ENCODE results near the gene DBF4.

Gene DBF4

GRCh38 chr7:87837597-87837996 lies 38.7 kb upstream of the DBF4 start:
- Histone ChIP-seq H3K4me1 (ENCODE audit: control insufficient read depth, low read length) (no peaks in the 10 kb centered on the region), H3K27ac (ENCODE audit: low read depth, low read length) (no peak overlapping the region), H3F3A (ENCODE audit: control insufficient read depth, insufficient read depth) (0 out of 2 replicates have a peak, but pooled peaks cover 4% of the 10 kb centered on the region), H3K79me2 (ENCODE audit: control insufficient read depth, low read length) (no peaks in the 10 kb centered on the region), H3K36me3 (ENCODE audit: control insufficient read depth, low read length) (peaks cover 36% of the 10 kb centered on the region), H3K9me3 (ENCODE audit: control insufficient read depth, insufficient read depth, low read length) (no peaks in the 10 kb centered on the region), H3K9me2 (replicated peaks; ENCODE audit: control insufficient read depth, low read length) (no peaks in the 10 kb centered on the region), H3K4me2 (ENCODE audit: low read length) (no peak overlapping the region), H4K20me1 (ENCODE audit: control insufficient read depth, insufficient read depth, low read depth, low read length) (no peaks in the 10 kb centered on the region), H3K4me3 (ENCODE audit: low read length) (no peak overlapping the region), H3K27me3 (ENCODE audit: control insufficient read depth, low read length) (no peaks in the 10 kb centered on the region)
- TF ChIP-seq CTCF (IDR thresholded peaks at IDR 0.05; ENCODE audit: low read depth, low read length, poor library complexity, severe bottlenecking) (no peak), EZH2phosphoT487 (IDR thresholded peaks at IDR 0.05; ENCODE audit: borderline replicate concordance, low read length) (no peak)

- H3K27ac ChIP-seq (ENCODE audit: low read depth, low read length) = no peak overlapping the region
- H3K4me3 ChIP-seq (ENCODE audit: low read length) = no peak overlapping the region
- no peak for TF ChIP-seq EZH2phosphoT487 (IDR thresholded peaks at IDR 0.05; ENCODE audit: borderline replicate concordance, low read length)
- TF ChIP-seq CTCF (IDR thresholded peaks at IDR 0.05; ENCODE audit: low read depth, low read length, poor library complexity, severe bottlenecking) = no peak
- no peaks in the 10 kb centered on the region for H3K9me2 ChIP-seq (replicated peaks; ENCODE audit: control insufficient read depth, low read length)
- H3K27me3 ChIP-seq (ENCODE audit: control insufficient read depth, low read length) = no peaks in the 10 kb centered on the region
- peaks cover 70% of the 10 kb centered on the region for H3K36me3 ChIP-seq (ENCODE audit: control insufficient read depth, low read length)
- no peak overlapping the region for H3K4me2 ChIP-seq (ENCODE audit: low read length)
- H3K79me2 ChIP-seq (ENCODE audit: control insufficient read depth, low read length) = peaks cover 5% of the 10 kb centered on the region; the same call in 1 of the 2 replicates
- H3F3A ChIP-seq (ENCODE audit: control insufficient read depth, insufficient read depth) = 0 out of 2 replicates have a peak, but pooled peaks cover 2% of the 10 kb centered on the region
- H3K4me1 ChIP-seq (ENCODE audit: control insufficient read depth, low read length) = peaks cover 22% of the 10 kb centered on the region
- no peaks in the 10 kb centered on the region for H3K9me3 ChIP-seq (ENCODE audit: control insufficient read depth, insufficient read depth, low read length)
- H4K20me1 ChIP-seq (ENCODE audit: control insufficient read depth, insufficient read depth, low read depth, low read length) = no peaks in the 10 kb centered on the region
These were observed 25.3 kb upstream of the DBF4 start for GRCh38 chr7:87850836-87851593.

DNA sequence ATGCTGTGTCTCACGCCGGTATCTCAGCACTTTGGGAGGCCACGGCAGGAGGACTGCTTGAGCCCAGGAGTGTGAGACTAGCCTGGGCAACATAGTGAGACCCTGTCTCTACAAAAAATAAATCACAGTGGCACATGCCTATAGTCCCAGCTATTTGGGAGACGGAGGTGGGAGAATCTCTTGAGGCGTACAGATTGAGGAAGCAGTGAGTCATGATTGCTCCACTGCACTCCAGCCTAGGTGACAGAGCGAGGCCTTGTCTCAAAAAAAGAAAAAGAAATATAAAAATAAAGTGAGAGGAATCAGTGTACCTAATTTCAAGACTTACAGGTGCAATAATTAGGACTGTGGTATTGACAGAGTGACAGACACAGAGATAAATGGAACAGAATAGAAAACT lies 24.0 kb upstream of the DBF4 start:
- H3K4me2 ChIP-seq (ENCODE audit: low read length) = no peak overlapping the region
- H3K79me2 ChIP-seq (ENCODE audit: control insufficient read depth, low read length) = peaks cover 5% of the 10 kb centered on the region; the same call in 1 of the 2 replicates
- H3K4me3 ChIP-seq (ENCODE audit: low read length) = no peak overlapping the region
- no peaks in the 10 kb centered on the region for H3K9me3 ChIP-seq (ENCODE audit: control insufficient read depth, insufficient read depth, low read length)
- TF ChIP-seq EZH2phosphoT487 (IDR thresholded peaks at IDR 0.05; ENCODE audit: borderline replicate concordance, low read length) (no peak), CTCF (IDR thresholded peaks at IDR 0.05; ENCODE audit: low read depth, low read length, poor library complexity, severe bottlenecking) (no peak)
- H3K4me1 ChIP-seq (ENCODE audit: control insufficient read depth, low read length) = peaks cover 22% of the 10 kb centered on the region
- 0 out of 2 replicates have a peak, but pooled peaks cover 2% of the 10 kb centered on the region for H3F3A ChIP-seq (ENCODE audit: control insufficient read depth, insufficient read depth)
- peaks cover 70% of the 10 kb centered on the region for H3K36me3 ChIP-seq (ENCODE audit: control insufficient read depth, low read length)
- no peaks in the 10 kb centered on the region for H3K27me3 ChIP-seq (ENCODE audit: control insufficient read depth, low read length)
- peak overlapping the region; percentile 8; the same call in 1 of the 2 replicates for H3K27ac ChIP-seq (ENCODE audit: low read depth, low read length)
- no peaks in the 10 kb centered on the region for H4K20me1 ChIP-seq (ENCODE audit: control insufficient read depth, insufficient read depth, low read depth, low read length)
- no peaks in the 10 kb centered on the region for H3K9me2 ChIP-seq (replicated peaks; ENCODE audit: control insufficient read depth, low read length)

All from DOHH2 (cell line).